ENCODE results near the gene SLC25A30. TPM values are rescaled to one million over a fixed set of nuclear protein-coding genes. Genes with fewer than 3 reads are reported as not detected.
"Not testable (repeated sequence)": the region's sequence is repeated elsewhere in the genome, so short reads cannot be mapped to it uniquely, and the experiment has no call there.

The SLC25A30 gene
- total and polyA plus RNA-seq, 10 donors = 5.9 to 31.9 (median 19.0) TPM

- no peak for DNase-seq
- H3K36me3 ChIP-seq = peaks cover 0 to 100% (median 62%) of the 10 kb centered on the region in 6 donors
- TF ChIP-seq POLR2A (IDR thresholded peaks at IDR 0.05) (no peak), CTCF (IDR thresholded peaks at IDR 0.05 in 8 of 11, conservative IDR thresholded peaks at IDR 0.05 in 3 of 11) (no peak), POLR2AphosphoS5 (IDR thresholded peaks at IDR 0.05) (no peak)
- WGBS, 5 donors = 43 to 69% (median 63%) methylated on average over 2 of the region's 2 CpGs
- intact Hi-C loops (cut with DNase I; ENCODE audit: low total_unique reads) = no loop called here
- H3K27ac ChIP-seq = no peak overlapping the region
- no peaks in the 10 kb centered on the region for H3K27me3 ChIP-seq (replicated peaks in 1 of 7)
- peaks cover 0 to 14% (median 0%) of the 10 kb centered on the region in 6 donors for H3K4me1 ChIP-seq
- H3K9me3 ChIP-seq = no peaks in the 10 kb centered on the region
- no peak overlapping the region for H3K4me3 ChIP-seq
Observed at GRCh38 chr13:45349438-45349837, 68.7 kb downstream of the SLC25A30 start.

GRCh38 chr13:45344064-45344463 is 74.1 kb downstream of the SLC25A30 start:
- intact Hi-C loops (cut with DNase I; ENCODE audit: low total_unique reads); H3K27me3 ChIP-seq (replicated peaks in 1 of 7); H3K9me3 ChIP-seq; DNase-seq; H3K27ac ChIP-seq; H3K4me3 ChIP-seq: not testable (repeated sequence)
- 93 to 98% (median 96%) methylated on average over 8 of the region's 8 CpGs for WGBS, 5 donors
- Histone ChIP-seq H3K36me3 (peaks cover 0 to 62% (median 46%) of the 10 kb centered on the region in 6 donors), H3K4me1 (peaks cover 16 to 42% (median 27%) of the 10 kb centered on the region in 6 donors)

Other genes starting within 250 kb of the SLC25A30 start
- not detected for gene KCTD4, start 217.3 kb downstream of the SLC25A30 start, total RNA-seq
- under 1 TPM in 1 of 3 donors, not detected in 2; 0.10 TPM for gene KCTD4, start 217.3 kb downstream of the SLC25A30 start, polyA plus RNA-seq
- gene TPT1, start 77.2 kb downstream of the SLC25A30 start, total RNA-seq = 1,000 to 10,000 TPM; 2,558 to 4,574 (median 2,990) TPM
- over 10,000 TPM in 2 of 3 donors, 1,000 to 10,000 TPM in 1; 9,869 to 10,629 (median 10,206) TPM for gene TPT1, start 77.2 kb downstream of the SLC25A30 start, polyA plus RNA-seq
- 10 to 100 TPM; 29.2 to 99.2 (median 38.2) TPM for gene COG3, start 46.6 kb upstream of the SLC25A30 start, total RNA-seq
- 10 to 100 TPM; 12.3 to 15.1 (median 12.8) TPM for gene COG3, start 46.6 kb upstream of the SLC25A30 start, polyA plus RNA-seq
- gene ERICH6B, start 197.4 kb upstream of the SLC25A30 start, total RNA-seq = not detected
- gene ERICH6B, start 197.4 kb upstream of the SLC25A30 start, polyA plus RNA-seq = not detected